ENCODE measurements around the gene ZNF17.

DNA sequence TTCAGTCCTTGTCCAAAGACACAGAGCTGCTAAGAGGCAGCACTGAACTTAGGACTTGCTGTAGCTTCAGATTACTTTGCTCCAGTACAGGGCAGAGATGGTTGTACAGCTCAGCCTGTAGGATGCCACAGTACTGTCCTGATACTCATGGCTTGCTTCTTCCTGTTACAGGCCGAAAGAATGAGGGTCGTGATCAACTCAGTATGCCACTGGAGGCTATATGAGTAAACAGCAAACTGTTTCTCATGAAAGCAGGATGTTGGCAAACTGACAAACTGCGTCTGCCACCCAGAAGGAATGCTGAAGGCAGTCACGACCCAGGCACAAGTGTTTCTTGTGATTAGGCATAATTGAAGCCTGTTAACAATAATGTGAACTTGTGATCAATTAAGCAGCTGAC is 27.0 kb downstream of the ZNF17 start:
- TF ChIP-seq, protein P1, sequence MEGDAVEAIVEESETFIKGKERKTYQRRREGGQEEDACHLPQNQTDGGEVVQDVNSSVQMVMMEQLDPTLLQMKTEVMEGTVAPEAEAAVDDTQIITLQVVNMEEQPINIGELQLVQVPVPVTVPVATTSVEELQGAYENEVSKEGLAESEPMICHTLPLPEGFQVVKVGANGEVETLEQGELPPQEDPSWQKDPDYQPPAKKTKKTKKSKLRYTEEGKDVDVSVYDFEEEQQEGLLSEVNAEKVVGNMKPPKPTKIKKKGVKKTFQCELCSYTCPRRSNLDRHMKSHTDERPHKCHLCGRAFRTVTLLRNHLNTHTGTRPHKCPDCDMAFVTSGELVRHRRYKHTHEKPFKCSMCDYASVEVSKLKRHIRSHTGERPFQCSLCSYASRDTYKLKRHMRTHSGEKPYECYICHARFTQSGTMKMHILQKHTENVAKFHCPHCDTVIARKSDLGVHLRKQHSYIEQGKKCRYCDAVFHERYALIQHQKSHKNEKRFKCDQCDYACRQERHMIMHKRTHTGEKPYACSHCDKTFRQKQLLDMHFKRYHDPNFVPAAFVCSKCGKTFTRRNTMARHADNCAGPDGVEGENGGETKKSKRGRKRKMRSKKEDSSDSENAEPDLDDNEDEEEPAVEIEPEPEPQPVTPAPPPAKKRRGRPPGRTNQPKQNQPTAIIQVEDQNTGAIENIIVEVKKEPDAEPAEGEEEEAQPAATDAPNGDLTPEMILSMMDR (IDR thresholded peaks at IDR 0.05; ENCODE audit: low read depth, low read length), result no peak
- no peak for TF ChIP-seq POLR2A (IDR thresholded peaks at IDR 0.05; ENCODE audit: extremely low read depth, insufficient read length)
- TF ChIP-seq MYC (IDR thresholded peaks at IDR 0.05; ENCODE audit: low read depth, low read length), result no peak
- TF ChIP-seq, protein P2, sequence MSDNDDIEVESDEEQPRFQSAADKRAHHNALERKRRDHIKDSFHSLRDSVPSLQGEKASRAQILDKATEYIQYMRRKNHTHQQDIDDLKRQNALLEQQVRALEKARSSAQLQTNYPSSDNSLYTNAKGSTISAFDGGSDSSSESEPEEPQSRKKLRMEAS (IDR thresholded peaks at IDR 0.05; ENCODE audit: low read depth, low read length), result no peak
